Fibroblast of lung (primary cell): ENCODE results near the gene POLA1. TPM values are rescaled to one million over a fixed set of nuclear protein-coding genes. Genes with fewer than 3 reads are reported as not detected.

Experiments
- DNase-seq, 2 donors: peaks; one replicate each; pipeline versions ENCODE4 v3.0.0 to v3.0.0-alpha.2; 2010; ENCODE audit warnings: low read depth in 2 of 2
- H2AFZ ChIP-seq: 2 replicates; pipeline ENCODE4 v1.5.1; 2012; ENCODE audit warnings: low read length, control low read depth, inconsistent platforms
- H3K27ac ChIP-seq: 2 replicates; pipeline ENCODE4 v1.5.1; 2011; ENCODE audit warnings: low read length, control low read depth; ENCODE audit not compliant: insufficient read depth
- H3K27me3 ChIP-seq: 2 replicates; pipeline ENCODE4 v1.5.1; 2011; ENCODE audit warnings: mild to moderate bottlenecking, low read length; ENCODE audit not compliant: control insufficient read depth, insufficient read depth
- H3K36me3 ChIP-seq: 2 replicates; pipeline ENCODE4 v1.5.1; 2011; ENCODE audit warnings: low read length; ENCODE audit not compliant: control insufficient read depth, insufficient read depth
- H3K4me1 ChIP-seq: 2 replicates; pipeline ENCODE4 v1.5.1; 2011; ENCODE audit warnings: low read length; ENCODE audit not compliant: control insufficient read depth, insufficient read depth; ENCODE audit errors: extremely low read depth
- H3K4me2 ChIP-seq: 2 replicates; pipeline ENCODE4 v1.5.1; 2011; ENCODE audit warnings: low read length, control low read depth; ENCODE audit not compliant: insufficient read depth; ENCODE audit errors: extremely low read depth
- H3K4me3 ChIP-seq, 4 experiments: fragments of 200-600 bp in 1 of 4; sonication (generic) in 1 of 4; replicated peaks in 1 of 4; 2 replicates each; pipeline ENCODE4 v1.5.1; 2011 to 2016; ENCODE audit warnings: low read length in 4 of 4, low read depth in 3 of 4, mild to moderate bottlenecking in 3 of 4, control low read depth in 2 of 4, inconsistent platforms in 1 of 4, mixed read lengths in 1 of 4; ENCODE audit not compliant: insufficient read depth in 1 of 4; ENCODE audit errors: control extremely low read depth in 1 of 4
- H3K79me2 ChIP-seq: 2 replicates; pipeline ENCODE4 v1.5.1; 2012; ENCODE audit warnings: mild to moderate bottlenecking, low read length, inconsistent platforms; ENCODE audit not compliant: control insufficient read depth, insufficient read depth
- H3K9ac ChIP-seq: 2 replicates; pipeline ENCODE4 v1.5.1; 2011; ENCODE audit warnings: mild to moderate bottlenecking, low read length, control low read depth; ENCODE audit not compliant: insufficient read depth
- H3K9me3 ChIP-seq: 2 replicates; pipeline ENCODE4 v1.5.1; 2012; ENCODE audit warnings: low read depth, low read length; ENCODE audit not compliant: control insufficient read depth, insufficient read depth
- H4K20me1 ChIP-seq: 2 replicates; pipeline ENCODE4 v1.5.1; 2011; ENCODE audit warnings: low read length; ENCODE audit not compliant: control insufficient read depth, insufficient read depth; ENCODE audit errors: extremely low read depth
- CTCF ChIP-seq, 2 donors: IDR thresholded peaks in 1 of 2; conservative IDR thresholded peaks in 1 of 2; 1 replicate in 1 of 2; 2 replicates in 1 of 2; pipeline ENCODE4 v1.5.1; 2011 to 2012; ENCODE audit warnings: low read length in 2 of 2, control low read depth in 1 of 2, inconsistent platforms in 1 of 2, low read depth in 1 of 2, mild to moderate bottlenecking in 1 of 2
- EZH2 ChIP-seq: IDR thresholded peaks from 2 replicates; pipeline ENCODE4 v1.5.1; 2012; ENCODE audit warnings: low read length, control low read depth, mild to moderate bottlenecking; ENCODE audit errors: missing control alignments
- polyA plus RNA-seq, 2 donors: library from polyadenylated mRNA; depleted of rRNA in 1 of 2; stranded (reverse) in 1 of 2; unstranded in 1 of 2; fragments of >200 nt; gene quantifications; 2 replicates each; pipeline ENCODE4 v1.2.1, GENCODE V29; 2011 to 2012; ENCODE audit warnings: missing spikeins in 1 of 2
- total RNA-seq: library from RNA; depleted of rRNA; stranded (reverse); fragments of >200 nt; gene quantifications from 2 replicates; pipeline ENCODE4 v1.2.1, GENCODE V29; 2014

Gene POLA1
- total and polyA plus RNA-seq, 2 donors (not counting 1 experiment from before 2014, with no cell fraction given), result 1.7 to 9.2 TPM

- peak in 1 of 2 donors; percentile 40 for DNase-seq
These were observed 184.3 kb downstream of the POLA1 start for GRCh38 chrX:24877854-24878650.

GRCh38 chrX:24879679-24880078 lies 186.0 kb downstream of the POLA1 start:
- no peaks in the 10 kb centered on the region for H3K36me3 ChIP-seq
- DNase-seq, result no peak
- H3K9me3 ChIP-seq, result no peaks in the 10 kb centered on the region
- no peaks in the 10 kb centered on the region for H3K79me2 ChIP-seq
- TF ChIP-seq EZH2, result no peak
- TF ChIP-seq CTCF (conservative IDR thresholded peaks at IDR 0.05 in 1 of 2, IDR thresholded peaks at IDR 0.05 in 1 of 2; ENCODE audit: low read depth in 1 of 2, low read length in 2 of 2), result no peak
- H3K9ac ChIP-seq, result no peak overlapping the region
- H2AFZ ChIP-seq, result no peak overlapping the region
- no peak overlapping the region for H3K27ac ChIP-seq
- no peaks in the 10 kb centered on the region for H4K20me1 ChIP-seq
- no peak overlapping the region for H3K4me2 ChIP-seq
- no peaks in the 10 kb centered on the region for H3K4me1 ChIP-seq
- no peak overlapping the region for H3K4me3 ChIP-seq
- no peaks in the 10 kb centered on the region for H3K27me3 ChIP-seq

More at GRCh38 chrX:24877854-24878650, 184.3 kb downstream of the POLA1 start:
- Histone ChIP-seq H3K27me3 (no peaks in the 10 kb centered on the region), H3K79me2 (no peaks in the 10 kb centered on the region), H3K4me3 (no peak overlapping the region), H3K36me3 (no peaks in the 10 kb centered on the region), H3K9ac (no peak overlapping the region), H3K9me3 (no peaks in the 10 kb centered on the region), H3K4me2 (no peak overlapping the region), H3K4me1 (no peaks in the 10 kb centered on the region), H4K20me1 (no peaks in the 10 kb centered on the region), H3K27ac (no peak overlapping the region), H2AFZ (no peak overlapping the region)
- TF ChIP-seq CTCF (conservative IDR thresholded peaks at IDR 0.05 in 1 of 2, IDR thresholded peaks at IDR 0.05 in 1 of 2; ENCODE audit: low read depth in 1 of 2, low read length in 2 of 2), result no peak
- no peak for TF ChIP-seq EZH2

GRCh38 chrX:24886916-24887315 lies 193.2 kb downstream of the POLA1 start:
- TF ChIP-seq CTCF (conservative IDR thresholded peaks at IDR 0.05 in 1 of 2, IDR thresholded peaks at IDR 0.05 in 1 of 2; ENCODE audit: low read depth in 1 of 2, low read length in 2 of 2), result no peak
- no peak for TF ChIP-seq EZH2
- Histone ChIP-seq H3K4me2 (no peak overlapping the region), H3K9ac (no peak overlapping the region), H3K36me3 (no peaks in the 10 kb centered on the region), H3K4me3 (no peak overlapping the region), H3K79me2 (no peaks in the 10 kb centered on the region), H3K9me3 (no peaks in the 10 kb centered on the region), H3K4me1 (no peaks in the 10 kb centered on the region), H4K20me1 (no peaks in the 10 kb centered on the region), H3K27ac (no peak overlapping the region), H3K27me3 (no peaks in the 10 kb centered on the region), H2AFZ (no peak overlapping the region)
- no peak for DNase-seq
